Epithelial cell of alveolus of lung (primary cell): ENCODE data around the gene TXNIP. TPM values are rescaled to one million over a fixed set of nuclear protein-coding genes. Genes with fewer than 3 reads are reported as not detected.

Experiments
- total RNA-seq: library from RNA; depleted of rRNA; stranded (reverse); fragments of >200 nt; gene quantifications from 2 replicates; pipeline ENCODE4 v1.2.1, GENCODE V29; 2015

The TXNIP gene, protein sequence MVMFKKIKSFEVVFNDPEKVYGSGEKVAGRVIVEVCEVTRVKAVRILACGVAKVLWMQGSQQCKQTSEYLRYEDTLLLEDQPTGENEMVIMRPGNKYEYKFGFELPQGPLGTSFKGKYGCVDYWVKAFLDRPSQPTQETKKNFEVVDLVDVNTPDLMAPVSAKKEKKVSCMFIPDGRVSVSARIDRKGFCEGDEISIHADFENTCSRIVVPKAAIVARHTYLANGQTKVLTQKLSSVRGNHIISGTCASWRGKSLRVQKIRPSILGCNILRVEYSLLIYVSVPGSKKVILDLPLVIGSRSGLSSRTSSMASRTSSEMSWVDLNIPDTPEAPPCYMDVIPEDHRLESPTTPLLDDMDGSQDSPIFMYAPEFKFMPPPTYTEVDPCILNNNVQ
- total RNA-seq = 61.0 and 776 TPM in 2 replicates

DNA sequence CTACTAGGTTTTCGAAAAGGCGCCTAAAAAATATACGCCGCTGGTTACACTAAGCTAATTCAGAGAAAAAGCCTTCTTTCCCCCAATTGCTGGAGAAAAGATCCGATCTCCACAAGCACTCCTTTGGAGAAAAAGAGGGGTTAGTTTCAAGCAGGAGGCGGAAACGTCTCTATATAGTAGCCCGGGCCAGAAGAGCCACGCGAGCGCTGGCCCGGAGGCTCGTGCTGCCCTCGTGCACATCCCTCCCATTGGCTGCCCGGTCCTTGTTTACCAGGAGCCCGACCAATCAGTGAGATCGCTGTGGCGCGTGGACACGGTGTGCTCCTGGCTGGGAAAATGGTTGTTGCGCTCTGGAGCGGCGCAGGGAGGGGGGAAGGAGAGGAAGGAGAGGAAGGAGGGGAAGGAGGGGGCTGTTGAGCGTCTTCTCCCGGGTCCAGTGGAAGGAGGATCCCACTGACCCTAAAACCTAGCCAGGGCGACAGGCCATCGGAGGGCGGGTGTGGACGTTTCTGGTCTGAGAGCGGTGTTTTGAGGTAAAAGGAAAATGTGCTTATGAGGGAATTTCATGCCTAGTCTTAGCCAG is at the start of gene TXNIP:
Gene TXNIP, minus strand, starts transcription at position 147 of the 583 bp plus-strand sequence. CDS start 313 bp downstream, outside the sequence.

DNA sequence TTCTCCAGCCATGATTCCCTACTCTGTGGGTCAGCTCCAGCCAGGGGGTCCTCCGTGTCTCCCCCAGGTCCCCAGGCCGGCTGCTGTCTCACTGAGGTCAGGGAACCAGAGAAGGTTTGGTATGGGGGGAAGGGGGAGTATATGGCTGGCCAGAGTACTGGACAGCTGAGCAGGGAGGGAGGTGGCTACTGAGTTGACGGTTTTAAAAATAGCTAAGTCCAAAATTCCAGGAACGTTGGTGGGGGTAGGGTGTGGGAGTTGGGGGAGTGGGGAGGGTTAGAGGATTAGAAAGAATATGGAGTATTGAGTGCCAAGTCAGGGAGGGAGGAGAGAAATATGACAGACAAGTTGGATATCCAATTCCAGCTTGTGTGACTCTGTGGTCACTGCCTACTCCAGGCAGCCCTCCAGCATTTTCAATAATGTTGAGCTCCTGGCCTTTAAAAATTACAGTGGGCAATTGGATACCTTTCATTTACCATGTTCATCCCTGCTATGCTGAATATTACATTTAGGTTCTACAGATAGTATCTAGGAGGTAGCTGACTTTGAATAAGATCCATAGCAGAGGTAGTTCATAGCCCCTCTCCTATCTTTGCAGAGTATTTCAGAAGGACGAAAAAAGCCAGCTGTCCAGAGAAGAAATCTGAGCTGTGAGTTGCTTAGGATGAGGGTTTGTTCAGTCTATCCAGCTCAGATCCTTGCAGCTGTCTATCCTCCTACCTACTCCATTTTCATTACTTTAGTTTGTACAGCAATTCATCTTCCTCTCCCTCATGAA is 25.4 kb upstream of the TXNIP start, which contains the start of gene HJV:
Gene HJV, minus strand, starts transcription at position 114 of the 781 bp plus-strand sequence. CDS start 1,504 bp downstream, outside the sequence.

DNA sequence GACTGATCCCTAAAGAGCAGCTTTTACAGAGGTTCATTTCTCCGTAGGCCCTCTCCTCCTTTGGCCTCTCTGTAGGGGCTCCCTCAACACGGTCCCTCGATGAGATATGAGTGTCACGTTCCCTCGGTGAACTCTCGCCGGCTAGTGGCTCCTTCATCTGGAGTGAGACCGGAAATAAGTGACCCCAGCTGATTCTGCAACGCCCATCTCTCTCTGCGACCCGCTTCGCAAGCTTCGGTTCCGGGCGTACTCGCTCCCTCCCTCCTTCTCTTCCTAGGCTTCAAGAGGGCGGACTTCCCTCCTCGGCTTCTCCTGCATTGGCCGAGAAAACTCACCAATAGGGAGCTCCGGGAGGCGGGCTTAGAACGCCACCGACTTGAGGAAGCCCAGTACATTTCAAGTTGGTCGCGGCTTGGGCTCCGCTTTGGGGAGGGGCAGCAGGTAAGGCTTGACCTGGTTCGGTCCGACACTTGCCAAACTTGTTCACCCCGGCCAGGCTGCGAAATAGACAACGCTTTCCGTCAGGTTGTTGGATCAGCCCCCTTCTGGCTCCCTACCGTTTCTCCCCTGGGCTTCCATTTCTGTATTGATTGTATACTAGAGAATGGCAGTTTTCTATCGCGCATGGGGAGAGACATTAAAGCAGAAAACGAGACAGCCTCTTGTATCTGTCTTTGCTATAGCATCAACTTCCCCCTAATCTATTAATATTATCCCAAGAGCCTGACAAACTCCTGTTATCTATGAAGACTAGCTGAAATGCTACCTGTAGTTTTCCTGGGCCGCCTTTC is 31.9 kb downstream of the TXNIP start, which contains the start of the genes ANKRD34A and POLR3GL:
Gene ANKRD34A, minus strand, starts transcription at position 248 of the 791 bp plus-strand sequence. CDS start 2,816 bp downstream, outside the sequence.
Gene POLR3GL, plus strand, starts transcription at position 363 of the 791 bp plus-strand sequence. CDS start 10,176 bp downstream, outside the sequence.

DNA sequence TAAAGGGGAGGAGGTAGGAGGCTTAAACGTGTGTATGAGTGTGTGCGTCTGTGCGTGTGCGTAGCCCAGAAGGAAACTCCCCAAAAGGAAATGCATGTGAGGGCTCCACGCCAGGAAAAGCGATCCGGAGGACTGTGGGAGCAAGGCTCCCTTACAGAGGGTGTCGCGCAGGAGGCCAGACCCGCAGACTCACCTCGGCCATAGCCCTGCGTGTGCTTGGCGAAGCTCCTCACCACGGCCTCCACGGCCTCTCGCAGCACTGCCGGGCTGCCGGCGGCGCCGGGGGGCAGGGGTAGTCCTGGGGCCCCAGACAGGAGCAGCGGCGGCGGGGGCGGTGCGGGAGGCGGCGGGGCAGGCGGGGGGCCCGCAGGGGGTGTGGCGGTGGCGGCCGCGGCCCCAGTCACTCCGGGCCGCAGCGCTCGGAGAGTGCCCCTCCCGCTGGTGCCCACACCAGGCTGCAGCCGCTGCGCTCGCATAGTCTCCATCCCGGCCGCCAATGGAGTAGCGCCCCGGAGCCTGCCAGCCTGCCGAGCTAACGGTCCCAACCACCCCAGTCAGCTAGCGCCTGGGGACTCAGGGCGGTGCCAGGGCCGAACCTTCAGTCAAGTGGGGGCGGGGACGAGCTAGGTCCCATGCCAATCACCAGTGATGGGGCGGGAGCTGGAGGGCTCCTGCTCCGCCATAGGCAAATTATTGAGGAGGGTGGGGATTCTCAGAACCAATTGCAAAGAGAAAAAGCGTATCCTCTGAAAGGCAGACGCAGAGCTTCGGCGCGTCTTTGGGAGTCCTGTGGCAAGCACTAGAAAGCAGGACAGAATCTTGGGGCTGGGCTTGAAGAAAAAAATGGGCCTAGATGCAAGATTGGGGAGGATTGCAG is 38.7 kb downstream of the TXNIP start, which contains the start of gene LIX1L:
Gene LIX1L, minus strand, starts transcription at position 575 of the 877 bp plus-strand sequence. Its CDS starts 90 bp downstream, at position 485.

Other genes with a start within 250 kb of the TXNIP start
- 5.6 and 6.9 TPM in 2 replicates for gene RNF115, start 172.5 kb downstream of the TXNIP start, total RNA-seq
- 25.6 and 30.5 TPM in 2 replicates for gene POLR3C, start 172.4 kb downstream of the TXNIP start, total RNA-seq
- 0.32 and 5.2 TPM in 2 replicates for gene NUDT17, start 150.9 kb downstream of the TXNIP start, total RNA-seq
- gene PIAS3, start 137.5 kb downstream of the TXNIP start, total RNA-seq = 22.4 and 23.1 TPM in 2 replicates
- 1.8 and 8.8 TPM in 2 replicates for gene ANKRD35, start 110.7 kb downstream of the TXNIP start, total RNA-seq
- 7.1 and 10.0 TPM in 2 replicates for gene ITGA10, start 86.5 kb downstream of the TXNIP start, total RNA-seq
- gene PEX11B, start 77.9 kb downstream of the TXNIP start, total RNA-seq = 24.7 and 31.3 TPM in 2 replicates
- 116 and 131 TPM in 2 replicates for gene RBM8A, start 69.1 kb downstream of the TXNIP start, total RNA-seq
- 26.5 and 27.9 TPM in 2 replicates for gene LIX1L, start 38.6 kb downstream of the TXNIP start, total RNA-seq
- gene ANKRD34A, start 32.0 kb downstream of the TXNIP start, total RNA-seq = 0.24 and 1.0 TPM in 2 replicates
- gene POLR3GL, start 31.9 kb downstream of the TXNIP start, total RNA-seq = 15.3 and 15.8 TPM in 2 replicates
- not detected in 2 replicates for gene HJV, start 25.2 kb upstream of the TXNIP start, total RNA-seq
- 0.96 and 1.0 TPM in 2 replicates for gene NBPF10, start 148.2 kb upstream of the TXNIP start, total RNA-seq
- gene NOTCH2NLA, start 232.4 kb upstream of the TXNIP start, total RNA-seq = 9.7 and 32.5 TPM in 2 replicates